SK-N-SH (cell line): Measurements from ENCODE around the gene GGT7. TPM values are rescaled to one million over a fixed set of nuclear protein-coding genes. Genes with fewer than 3 reads are reported as not detected.

ENCODE experiments used
- CTCF ChIA-PET: fragments of 300-600, 350-600 bp; formaldehyde crosslinking; extraction: SDS; loops from one replicate; lab custom pipeline; 2021; lab: Yijun Ruan, JAX
- POLR2A ChIA-PET: fragments of 350-600 bp; sonication (Branson Sonifier 250); formaldehyde crosslinking; extraction: SDS; loops from one replicate; lab custom pipeline; 2020; ENCODE audit warnings: antibody characterized with exemption, inconsistent platforms; lab: Yijun Ruan, JAX
- DNase-seq: peaks from one replicate; pipeline ENCODE4 v3.0.0; 2012
- H2AFZ ChIP-seq: fragments of 200-600 bp; sonication (generic); 2 replicates; pipeline ENCODE4 v1.8.1; 2016; ENCODE audit warnings: antibody characterized with exemption, mild to moderate bottlenecking, low read depth
- H3F3A ChIP-seq: fragments of 200-600 bp; sonication (generic); replicated peaks from 2 replicates; pipeline ENCODE3; 2016; ENCODE audit warnings: antibody characterized with exemption, mild to moderate bottlenecking; ENCODE audit not compliant: insufficient read depth
- H3K27ac ChIP-seq, 2 experiments: fragments of 200-500 bp in 1 of 2; fragments of 200-600 bp in 1 of 2; sonication (Bioruptor generic) in 1 of 2; sonication (generic), shearing (Covaris generic) in 1 of 2; 2 replicates each; pipeline versions ENCODE4 v1.5.1 to v1.6.1; 2014 to 2016; ENCODE audit warnings: low read depth in 2 of 2, inconsistent platforms in 1 of 2, low read length in 1 of 2, mild to moderate bottlenecking in 1 of 2, mixed read lengths in 1 of 2
- H3K27me3 ChIP-seq: fragments of 200-600 bp; sonication (generic), shearing (Covaris generic); 2 replicates; pipeline ENCODE4 v1.6.1; 2016; ENCODE audit warnings: mixed run types; ENCODE audit not compliant: insufficient read depth
- H3K36me3 ChIP-seq, 2 experiments: fragments of 200-500 bp in 1 of 2; fragments of 200-600 bp in 1 of 2; sonication (Bioruptor generic) in 1 of 2; sonication (generic) in 1 of 2; replicated peaks in 1 of 2; 2 replicates each; pipeline versions ENCODE3 to v1.5.1; 2014 to 2016; ENCODE audit warnings: low read length in 1 of 2, mild to moderate bottlenecking in 1 of 2; ENCODE audit not compliant: insufficient read depth in 2 of 2, control insufficient read depth in 1 of 2
- H3K4me1 ChIP-seq, 2 experiments: fragments of 200-500 bp in 1 of 2; fragments of 200-600 bp in 1 of 2; sonication (Bioruptor generic) in 1 of 2; sonication (generic), shearing (Covaris generic) in 1 of 2; 2 replicates each; pipeline versions ENCODE4 v1.5.1 to v1.6.1; 2014 to 2016; ENCODE audit warnings: low read depth in 1 of 2, low read length in 1 of 2, mixed run types in 1 of 2; ENCODE audit not compliant: insufficient read depth in 2 of 2, control insufficient read depth in 1 of 2
- H3K4me2 ChIP-seq: fragments of 200-600 bp; sonication (generic), shearing (Covaris generic); 2 replicates; pipeline ENCODE4 v1.6.1; 2017; ENCODE audit warnings: mixed run types
- H3K4me3 ChIP-seq, 2 experiments: fragments of 200-500 bp in 1 of 2; fragments of 200-600 bp in 1 of 2; sonication (Bioruptor generic) in 1 of 2; sonication (generic), shearing (Covaris generic) in 1 of 2; 2 replicates each; pipeline versions ENCODE4 v1.5.1 to v1.8.1; 2014 to 2016; ENCODE audit warnings: low read depth in 2 of 2, inconsistent platforms in 1 of 2, low read length in 1 of 2, mild to moderate bottlenecking in 1 of 2, mixed read lengths in 1 of 2, moderate library complexity in 1 of 2
- H3K79me2 ChIP-seq: fragments of 200-600 bp; sonication (generic); 2 replicates; pipeline ENCODE4 v1.8.1; 2017; ENCODE audit warnings: mild to moderate bottlenecking; ENCODE audit not compliant: insufficient read depth
- H3K9ac ChIP-seq: fragments of 200-600 bp; sonication (generic); 2 replicates; pipeline ENCODE4 v1.6.1; 2017; ENCODE audit warnings: mixed run types
- H3K9me2 ChIP-seq: fragments of 200-600 bp; sonication (generic); 2 replicates; pipeline ENCODE4 v1.6.1; 2017; ENCODE audit warnings: mixed run types
- H3K9me3 ChIP-seq: fragments of 200-600 bp; sonication (generic); 2 replicates; pipeline ENCODE4 v1.6.1; 2017; ENCODE audit warnings: mixed run types, mild to moderate bottlenecking, moderate library complexity
- H4K20me1 ChIP-seq: fragments of 200-600 bp; sonication (generic); 2 replicates; pipeline ENCODE4 v1.6.1; 2017; ENCODE audit warnings: mild to moderate bottlenecking, mixed run types; ENCODE audit not compliant: insufficient read depth
- CHD2 ChIP-seq: fragments of 150-350 bp; IDR thresholded peaks from 2 replicates; pipeline ENCODE4 v1.6.1; 2018; ENCODE audit warnings: low read length; ENCODE audit not compliant: partially characterized antibody
- CTCF ChIP-seq: fragments of 200-600 bp; sonication (generic); IDR thresholded peaks from 2 replicates; pipeline ENCODE4 v1.6.1; 2017; ENCODE audit warnings: antibody characterized with exemption, mild to moderate bottlenecking, moderate library complexity
- ELF1 ChIP-seq: IDR thresholded peaks from 2 replicates; pipeline ENCODE4 v1.4.0; 2012
- EP300 ChIP-seq, 2 experiments: IDR thresholded peaks; 2 replicates each; pipeline versions ENCODE4 v1.4.0 to v1.6.1; 2012; ENCODE audit warnings: borderline replicate concordance in 1 of 2, low read depth in 1 of 2, low read length in 1 of 2
- FOXM1 ChIP-seq: IDR thresholded peaks from 2 replicates; pipeline ENCODE4 v1.4.0; 2012; ENCODE audit warnings: low read depth, mild to moderate bottlenecking
- GABPA ChIP-seq: IDR thresholded peaks from 2 replicates; pipeline ENCODE4 v1.4.0; 2012; ENCODE audit warnings: low read depth, mild to moderate bottlenecking
- IRF3 ChIP-seq: fragments of 150-350 bp; IDR thresholded peaks from 2 replicates; pipeline ENCODE4 v1.6.1; 2016; ENCODE audit warnings: mild to moderate bottlenecking, low read depth, low read length
- JUND ChIP-seq: IDR thresholded peaks from 2 replicates; pipeline ENCODE4 v1.4.0; 2012
- MXI1 ChIP-seq: IDR thresholded peaks from 2 replicates; pipeline ENCODE4 v1.6.1; 2012; ENCODE audit warnings: mild to moderate bottlenecking, low read depth, low read length, improper control_type of control experiment
- NFIC ChIP-seq: IDR thresholded peaks from 2 replicates; pipeline ENCODE4 v1.4.0; 2012; ENCODE audit warnings: borderline replicate concordance
- RAD21 ChIP-seq: IDR thresholded peaks from 2 replicates; pipeline ENCODE4 v1.6.1; 2012; ENCODE audit warnings: mild to moderate bottlenecking, low read length
- RFX5 ChIP-seq: IDR thresholded peaks from 2 replicates; pipeline ENCODE4 v1.6.1; 2012; ENCODE audit warnings: mild to moderate bottlenecking, improper control_type of control experiment, low read length
- SMC3 ChIP-seq: IDR thresholded peaks from 2 replicates; pipeline ENCODE4 v1.6.1; 2012; ENCODE audit warnings: low read depth, low read length, improper control_type of control experiment
- TAF1 ChIP-seq: IDR thresholded peaks from 2 replicates; pipeline ENCODE4 v1.6.1; 2012; ENCODE audit warnings: low read depth, mild to moderate bottlenecking, low read length, moderate library complexity, borderline replicate concordance
- TCF12 ChIP-seq: IDR thresholded peaks from 2 replicates; pipeline ENCODE4 v1.4.0; 2012
- USF1 ChIP-seq: IDR thresholded peaks from 2 replicates; pipeline ENCODE4 v1.4.0; 2012; ENCODE audit warnings: low read depth, borderline replicate concordance
- USF2 ChIP-seq: fragments of 150-350 bp; IDR thresholded peaks from 2 replicates; pipeline ENCODE4 v1.6.1; 2017; ENCODE audit warnings: antibody characterized with exemption, low read length, low read depth, borderline replicate concordance
- WGBS: methylation state at CpG from one replicate; pipeline ENCODE4 v1.1.6; 2017; ENCODE audit warnings: low lambda C conversion rate; 5-methylcytosine and 5-hydroxymethylcytosine counted together
- polyA plus RNA-seq, 3 experiments: library from polyadenylated mRNA; depleted of rRNA; stranded (reverse); fragments of >200 nt; gene quantifications; 2 replicates each; pipeline ENCODE4 v1.2.3, GENCODE V29; 2012
- TF ChIP-seq, protein P1 (sequence below): IDR thresholded peaks from 2 replicates; pipeline ENCODE4 v1.4.0; 2012; ENCODE audit warnings: low read depth
- TF ChIP-seq, protein P2 (sequence below): IDR thresholded peaks from 2 replicates; pipeline ENCODE4; 2012

The GGT7 gene
- polyA plus RNA-seq, 1 of the 3 experiments (the other 2 are of a cell fraction): 22.5 TPM

DNA sequence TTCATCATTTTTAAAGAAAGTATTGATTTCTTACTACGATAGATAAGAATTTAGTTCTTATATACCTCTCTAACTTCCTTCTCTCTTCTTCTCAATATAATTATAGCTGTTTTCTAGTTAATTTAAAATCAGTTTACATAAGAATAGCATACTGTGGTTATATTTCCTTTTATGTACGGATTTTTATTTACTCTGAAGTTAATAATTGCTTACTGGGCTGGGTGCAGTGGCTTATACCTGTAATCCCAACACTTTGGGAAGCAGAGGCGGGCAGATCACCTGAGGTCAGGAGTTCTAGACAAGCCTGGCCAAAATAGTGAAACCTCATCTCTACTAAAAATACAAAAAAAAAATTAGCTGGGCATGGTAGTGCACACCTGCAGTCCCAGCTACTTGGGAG lies 13.5 kb upstream of the GGT7 start:
- POLR2A ChIA-PET: interaction anchor here (0.6 kb wide), 1 partner anchor 16 kb away, joined by 4 read pairs; no protein-coding TSS in a partner anchor
- Histone ChIP-seq H3K79me2 (no peaks in the 10 kb centered on the region), H3K36me3 (peaks cover 7 to 24% of the 10 kb centered on the region in 2 experiments)

More for the DNA sequence above, 13.5 kb upstream of the GGT7 start:
- H3K9me3 ChIP-seq: no peaks in the 10 kb centered on the region
- DNase-seq: no peak
- no peaks in the 10 kb centered on the region for H3F3A ChIP-seq
- 79% methylated on average over 3 of the region's 3 CpGs for WGBS
- CTCF ChIA-PET: interaction anchor here (1.4 kb wide), 1 partner anchor 10 kb away, joined by 3 read pairs; no protein-coding TSS in a partner anchor
- H2AFZ ChIP-seq: no peak overlapping the region
- H4K20me1 ChIP-seq: no peaks in the 10 kb centered on the region
- H3K27me3 ChIP-seq: no peaks in the 10 kb centered on the region
- no peaks in the 10 kb centered on the region for H3K9me2 ChIP-seq
- no peak overlapping the region for H3K4me3 ChIP-seq
- H3K4me1 ChIP-seq: no peaks in the 10 kb centered on the region
- no peak overlapping the region for H3K9ac ChIP-seq
- TF ChIP-seq EP300 (IDR thresholded peaks at IDR 0.05; ENCODE audit: borderline replicate concordance in 1 of 2, low read depth in 1 of 2, low read length in 1 of 2): no peak
- TF ChIP-seq, protein P1, sequence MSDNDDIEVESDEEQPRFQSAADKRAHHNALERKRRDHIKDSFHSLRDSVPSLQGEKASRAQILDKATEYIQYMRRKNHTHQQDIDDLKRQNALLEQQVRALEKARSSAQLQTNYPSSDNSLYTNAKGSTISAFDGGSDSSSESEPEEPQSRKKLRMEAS: no peak
- TF ChIP-seq RAD21: no peak
- TF ChIP-seq NFIC: no peak
- TF ChIP-seq GABPA: no peak
- no peak for TF ChIP-seq USF2
- no peak for TF ChIP-seq FOXM1
- TF ChIP-seq ELF1: no peak
- TF ChIP-seq TAF1: no peak
- no peak for TF ChIP-seq MXI1
- TF ChIP-seq USF1: no peak
- TF ChIP-seq CTCF: no peak
- TF ChIP-seq RFX5: no peak
- TF ChIP-seq TCF12: no peak
- TF ChIP-seq, protein P2, sequence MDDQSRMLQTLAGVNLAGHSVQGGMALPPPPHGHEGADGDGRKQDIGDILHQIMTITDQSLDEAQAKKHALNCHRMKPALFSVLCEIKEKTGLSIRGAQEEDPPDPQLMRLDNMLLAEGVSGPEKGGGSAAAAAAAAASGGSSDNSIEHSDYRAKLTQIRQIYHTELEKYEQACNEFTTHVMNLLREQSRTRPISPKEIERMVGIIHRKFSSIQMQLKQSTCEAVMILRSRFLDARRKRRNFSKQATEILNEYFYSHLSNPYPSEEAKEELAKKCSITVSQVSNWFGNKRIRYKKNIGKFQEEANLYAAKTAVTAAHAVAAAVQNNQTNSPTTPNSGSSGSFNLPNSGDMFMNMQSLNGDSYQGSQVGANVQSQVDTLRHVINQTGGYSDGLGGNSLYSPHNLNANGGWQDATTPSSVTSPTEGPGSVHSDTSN: no peak
- no peak for TF ChIP-seq SMC3
- no peak for TF ChIP-seq JUND
- no peak for TF ChIP-seq IRF3
- TF ChIP-seq CHD2: no peak
- TF ChIP-seq, all 33 proteins: peak for 0
- H3K27ac ChIP-seq: no peak overlapping the region
- H3K4me2 ChIP-seq: no peak overlapping the region
